SK-N-SH treated with all-trans-retinoic acid at 6 μM for 48 hours (cell line): ENCODE data around the gene IKBKG.
A peak's percentile ranks its signal among the peaks of the same experiment; 100 is the strongest.

ENCODE experiments used
- ATAC-seq: fragments of 200-7000 bp; cut with Tn5 transposase; 3 replicates; pipeline ENCODE4 v1.9.1; 2020; ENCODE audit warnings: mild to moderate bottlenecking, moderate library complexity
- ARNTL ChIP-seq: fragments of 450-650 bp; formaldehyde crosslinking; IDR thresholded peaks from 2 replicates; pipeline ENCODE4 v1.5.0; 2020; ENCODE audit warnings: low read depth, mild to moderate bottlenecking, moderate library complexity, borderline replicate concordance
- BACH2 ChIP-seq: fragments of 250-450 bp; sonication (Bioruptor Pico); IDR thresholded peaks from 2 replicates; pipeline ENCODE4 v1.9.0; 2021; ENCODE audit warnings: mild to moderate bottlenecking, borderline replicate concordance
- CSDC2 ChIP-seq: fragments of 250-450 bp; sonication (Bioruptor Pico); IDR thresholded peaks from 2 replicates; pipeline ENCODE4 v1.5.0; 2020; ENCODE audit warnings: mild to moderate bottlenecking, moderate library complexity
- GLIS3 ChIP-seq: fragments of 250-450 bp; sonication (Bioruptor Pico); IDR thresholded peaks from 2 replicates; pipeline ENCODE4 v1.5.0; 2020; ENCODE audit warnings: mild to moderate bottlenecking, moderate library complexity
- ISL1 ChIP-seq: fragments of 250-450 bp; sonication (Bioruptor Pico); IDR thresholded peaks from 2 replicates; pipeline ENCODE4 v2.1.2; 2022; ENCODE audit warnings: mild to moderate bottlenecking, moderate library complexity
- OSR1 ChIP-seq: fragments of 250-450 bp; sonication (Bioruptor Pico); IDR thresholded peaks from 2 replicates; pipeline ENCODE4 v1.8.0; 2022; ENCODE audit warnings: moderate library complexity, mild to moderate bottlenecking, inconsistent platforms
- PATZ1 ChIP-seq: fragments of 250-450 bp; sonication (Bioruptor Pico); IDR thresholded peaks from 2 replicates; pipeline ENCODE4 v1.8.0; 2020; ENCODE audit warnings: mild to moderate bottlenecking, moderate library complexity, borderline replicate concordance
- PPARA ChIP-seq: fragments of 250-450 bp; sonication (Bioruptor Pico); IDR thresholded peaks from 2 replicates; pipeline ENCODE4 v1.5.0; 2020; ENCODE audit warnings: mild to moderate bottlenecking, borderline replicate concordance
- RARB ChIP-seq: fragments of 250-450 bp; sonication (Bioruptor Pico); IDR thresholded peaks from 2 replicates; pipeline ENCODE4 v1.8.0; 2021; ENCODE audit warnings: mild to moderate bottlenecking, moderate library complexity
- SNAI2 ChIP-seq: fragments of 250-450 bp; sonication (Bioruptor Pico); IDR thresholded peaks from 2 replicates; pipeline ENCODE4 v1.5.0; 2020; ENCODE audit warnings: mild to moderate bottlenecking, moderate library complexity
- TCF4 ChIP-seq: fragments of 250-450 bp; sonication (Bioruptor Pico); IDR thresholded peaks from 2 replicates; pipeline ENCODE4 v1.8.0; 2021; ENCODE audit warnings: mild to moderate bottlenecking, moderate library complexity, borderline replicate concordance
- TOX ChIP-seq: fragments of 250-450 bp; sonication (Bioruptor Pico); IDR thresholded peaks from 2 replicates; pipeline ENCODE4 v1.8.0; 2021; ENCODE audit warnings: mild to moderate bottlenecking, moderate library complexity, borderline replicate concordance
- TSHZ2 ChIP-seq: fragments of 250-450 bp; sonication (Bioruptor Pico); IDR thresholded peaks from 2 replicates; pipeline ENCODE4 v1.5.0; 2020; ENCODE audit warnings: mild to moderate bottlenecking, moderate library complexity
- ZC3H10 ChIP-seq: fragments of 250-450 bp; sonication (Bioruptor Pico); IDR thresholded peaks from 2 replicates; pipeline ENCODE4 v1.5.1; 2021; ENCODE audit warnings: mild to moderate bottlenecking, moderate library complexity
- ZFP3 ChIP-seq: fragments of 250-450 bp; sonication (Bioruptor Pico); IDR thresholded peaks from 2 replicates; pipeline ENCODE4 v1.5.0; 2020; ENCODE audit warnings: mild to moderate bottlenecking, moderate library complexity
- ZNF565 ChIP-seq: fragments of 450-650 bp; formaldehyde crosslinking; conservative IDR thresholded peaks from 2 replicates; pipeline ENCODE4 v1.5.0; 2020; ENCODE audit warnings: low read depth, mild to moderate bottlenecking, moderate library complexity
- ZNF70 ChIP-seq: fragments of 450-650 bp; formaldehyde crosslinking; IDR thresholded peaks from 2 replicates; pipeline ENCODE4 v1.5.0; 2020; ENCODE audit warnings: mild to moderate bottlenecking, moderate library complexity
- ZNF8 ChIP-seq: fragments of 450-650 bp; formaldehyde crosslinking; IDR thresholded peaks from 2 replicates; pipeline ENCODE4 v1.5.0; 2020; ENCODE audit warnings: mild to moderate bottlenecking, moderate library complexity
- TF ChIP-seq, protein P1 (sequence below): fragments of 250-450 bp; sonication (Bioruptor Pico); IDR thresholded peaks from 2 replicates; pipeline ENCODE4 v1.8.0; 2021; ENCODE audit warnings: low read depth, mild to moderate bottlenecking, moderate library complexity, borderline replicate concordance
- TF ChIP-seq, protein P2 (sequence below): fragments of 250-450 bp; sonication (Bioruptor Pico); IDR thresholded peaks from 2 replicates; pipeline ENCODE4 v1.5.1; 2020; ENCODE audit warnings: low read depth, mild to moderate bottlenecking, moderate library complexity

IKBKG gene

DNA sequence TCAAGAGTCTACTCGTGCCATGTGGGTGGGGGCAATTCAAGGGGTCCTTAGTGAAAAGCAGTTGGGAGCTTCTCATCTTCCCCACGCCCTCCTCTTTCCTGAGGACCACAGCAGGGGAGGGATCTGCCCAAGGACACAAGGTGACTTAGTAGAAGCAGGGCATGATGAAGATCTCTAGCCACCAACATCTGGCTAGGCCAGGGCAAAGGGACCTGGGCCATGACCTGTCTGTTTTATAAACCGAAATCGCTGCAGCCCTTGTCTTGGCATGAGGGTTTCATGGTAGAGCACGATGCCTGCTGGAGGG lies 5.9 kb upstream of the IKBKG start:
- ATAC-seq, result no peak; the same call in 2 of the 3 replicates
- no peak for TF ChIP-seq BACH2 (CRISPR knock-in tag)
- TF ChIP-seq TSHZ2 (CRISPR knock-in tag), result no peak
- TF ChIP-seq, protein P1, sequence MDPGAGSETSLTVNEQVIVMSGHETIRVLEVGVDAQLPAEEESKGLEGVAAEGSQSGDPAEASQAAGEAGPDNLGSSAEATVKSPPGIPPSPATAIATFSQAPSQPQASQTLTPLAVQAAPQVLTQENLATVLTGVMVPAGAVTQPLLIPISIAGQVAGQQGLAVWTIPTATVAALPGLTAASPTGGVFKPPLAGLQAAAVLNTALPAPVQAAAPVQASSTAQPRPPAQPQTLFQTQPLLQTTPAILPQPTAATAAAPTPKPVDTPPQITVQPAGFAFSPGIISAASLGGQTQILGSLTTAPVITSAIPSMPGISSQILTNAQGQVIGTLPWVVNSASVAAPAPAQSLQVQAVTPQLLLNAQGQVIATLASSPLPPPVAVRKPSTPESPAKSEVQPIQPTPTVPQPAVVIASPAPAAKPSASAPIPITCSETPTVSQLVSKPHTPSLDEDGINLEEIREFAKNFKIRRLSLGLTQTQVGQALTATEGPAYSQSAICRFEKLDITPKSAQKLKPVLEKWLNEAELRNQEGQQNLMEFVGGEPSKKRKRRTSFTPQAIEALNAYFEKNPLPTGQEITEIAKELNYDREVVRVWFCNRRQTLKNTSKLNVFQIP, result no peak
- no peak for TF ChIP-seq TCF4
- no peak for TF ChIP-seq ZNF565
- TF ChIP-seq, all 23 proteins: peak for 0

DNA sequence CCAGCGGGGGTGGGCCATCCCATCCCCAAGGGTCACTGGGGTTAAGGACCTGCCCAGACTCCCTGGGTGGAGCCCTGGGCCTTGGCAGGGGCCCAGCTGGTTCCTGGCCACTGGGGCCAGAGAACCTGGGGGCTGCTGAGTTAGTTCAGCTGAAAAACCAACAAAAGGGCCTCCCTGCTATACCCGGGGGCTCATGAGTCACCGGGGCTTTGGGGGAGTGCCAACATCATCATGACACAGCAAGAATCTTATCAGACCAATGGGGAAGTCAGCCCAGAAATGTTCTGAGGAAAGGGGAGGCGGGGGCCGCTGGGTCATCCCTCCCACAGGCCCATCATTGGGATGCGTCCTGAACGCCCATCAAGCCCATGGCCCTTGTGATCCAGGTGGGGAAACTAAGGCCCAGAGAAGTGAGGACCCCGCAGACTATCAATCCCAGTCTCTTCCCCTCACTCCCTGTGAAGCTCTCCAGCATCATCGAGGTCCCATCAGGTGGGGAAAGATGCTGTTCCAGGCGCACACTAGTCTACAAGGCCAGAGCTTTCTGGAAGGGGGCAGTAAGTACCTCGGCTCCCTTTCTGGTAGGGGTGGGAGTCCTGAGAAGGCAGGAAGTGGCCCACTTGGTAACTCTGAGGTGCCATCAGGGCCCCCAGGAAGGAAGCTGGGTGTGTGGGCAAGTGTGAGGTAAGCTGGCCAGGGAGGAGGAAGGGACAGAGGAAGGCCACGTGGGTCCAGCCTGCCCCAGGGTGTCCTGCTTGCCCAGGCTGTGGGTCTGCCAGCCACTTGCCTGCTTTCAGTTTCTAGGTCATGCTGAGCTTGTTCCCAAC lies 5.3 kb upstream of the IKBKG start:
- no peak for TF ChIP-seq TOX (CRISPR knock-in tag)
- TF ChIP-seq PATZ1 (CRISPR knock-in tag), result peak; percentile 87; the same call in 1 of the 2 replicates
- 0 out of 2 replicates have a peak, but pooled peaks have one; percentile 28 for TF ChIP-seq CSDC2 (CRISPR knock-in tag)

GRCh38 chrX:154542723-154543424 lies 4.5 kb upstream of the IKBKG start:
- ATAC-seq, result no peak
- TF ChIP-seq TOX (CRISPR knock-in tag) (no peak), ZNF565 (no peak), OSR1 (no peak), ZFP3 (CRISPR knock-in tag) (no peak), ARNTL (CRISPR knock-in tag) (no peak), ZC3H10 (CRISPR knock-in tag) (no peak), RARB (no peak), ZNF8 (CRISPR knock-in tag) (no peak), SNAI2 (CRISPR knock-in tag) (no peak), ISL1 (CRISPR knock-in tag) (no peak), PATZ1 (CRISPR knock-in tag) (no peak), GLIS3 (CRISPR knock-in tag) (no peak), ZNF70 (no peak), CSDC2 (CRISPR knock-in tag) (no peak), PPARA (no peak)
- TF ChIP-seq, protein P2, sequence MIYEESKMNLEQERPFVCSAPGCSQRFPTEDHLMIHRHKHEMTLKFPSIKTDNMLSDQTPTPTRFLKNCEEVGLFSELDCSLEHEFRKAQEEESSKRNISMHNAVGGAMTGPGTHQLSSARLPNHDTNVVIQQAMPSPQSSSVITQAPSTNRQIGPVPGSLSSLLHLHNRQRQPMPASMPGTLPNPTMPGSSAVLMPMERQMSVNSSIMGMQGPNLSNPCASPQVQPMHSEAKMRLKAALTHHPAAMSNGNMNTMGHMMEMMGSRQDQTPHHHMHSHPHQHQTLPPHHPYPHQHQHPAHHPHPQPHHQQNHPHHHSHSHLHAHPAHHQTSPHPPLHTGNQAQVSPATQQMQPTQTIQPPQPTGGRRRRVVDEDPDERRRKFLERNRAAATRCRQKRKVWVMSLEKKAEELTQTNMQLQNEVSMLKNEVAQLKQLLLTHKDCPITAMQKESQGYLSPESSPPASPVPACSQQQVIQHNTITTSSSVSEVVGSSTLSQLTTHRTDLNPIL (CRISPR knock-in tag), result no peak
- TF ChIP-seq, protein P1, result no peak
- TF ChIP-seq, all 23 proteins: peak for 0

More for the DNA sequence above, 5.3 kb upstream of the IKBKG start:
- peak; percentile 59 for ATAC-seq
